ENCODE measurements around the gene ACER3. TPM values are rescaled to one million over a fixed set of nuclear protein-coding genes. Genes with fewer than 3 reads are reported as not detected.
"Not testable (repeated sequence)": the region's sequence is repeated elsewhere in the genome, so short reads cannot be mapped to it uniquely, and the experiment has no call there.

ACER3 gene
- total RNA-seq, 1 donor from 2014 or later, result 14.7 TPM

GRCh38 chr11:77046060-77046501, 185.4 kb downstream of the ACER3 start:
- Mint-ChIP-seq H3K9me3 (ENCODE audit: low read depth) (no peaks in the 10 kb centered on the region), H3K27me3 (peaks cover 41% of the 10 kb centered on the region), H3K4me3 (ENCODE audit: low read depth) (no peak overlapping the region), H3K4me1 (ENCODE audit: low read depth) (peaks cover 4% of the 10 kb centered on the region), H3K36me3 (ENCODE audit: insufficient read depth) (no peaks in the 10 kb centered on the region), H3K27ac (no peak overlapping the region)
- DNase-seq (ENCODE audit: low spot score, unreplicated experiment), result peak; percentile 61
- TF ChIP-seq, protein P1, sequence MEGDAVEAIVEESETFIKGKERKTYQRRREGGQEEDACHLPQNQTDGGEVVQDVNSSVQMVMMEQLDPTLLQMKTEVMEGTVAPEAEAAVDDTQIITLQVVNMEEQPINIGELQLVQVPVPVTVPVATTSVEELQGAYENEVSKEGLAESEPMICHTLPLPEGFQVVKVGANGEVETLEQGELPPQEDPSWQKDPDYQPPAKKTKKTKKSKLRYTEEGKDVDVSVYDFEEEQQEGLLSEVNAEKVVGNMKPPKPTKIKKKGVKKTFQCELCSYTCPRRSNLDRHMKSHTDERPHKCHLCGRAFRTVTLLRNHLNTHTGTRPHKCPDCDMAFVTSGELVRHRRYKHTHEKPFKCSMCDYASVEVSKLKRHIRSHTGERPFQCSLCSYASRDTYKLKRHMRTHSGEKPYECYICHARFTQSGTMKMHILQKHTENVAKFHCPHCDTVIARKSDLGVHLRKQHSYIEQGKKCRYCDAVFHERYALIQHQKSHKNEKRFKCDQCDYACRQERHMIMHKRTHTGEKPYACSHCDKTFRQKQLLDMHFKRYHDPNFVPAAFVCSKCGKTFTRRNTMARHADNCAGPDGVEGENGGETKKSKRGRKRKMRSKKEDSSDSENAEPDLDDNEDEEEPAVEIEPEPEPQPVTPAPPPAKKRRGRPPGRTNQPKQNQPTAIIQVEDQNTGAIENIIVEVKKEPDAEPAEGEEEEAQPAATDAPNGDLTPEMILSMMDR (IDR thresholded peaks at IDR 0.05; ENCODE audit: unreplicated experiment), result peak; percentile 97

- no peaks in the 10 kb centered on the region for H3K9me3 Mint-ChIP-seq (ENCODE audit: low read depth)
- DNase-seq (ENCODE audit: low spot score, unreplicated experiment), result peak; percentile 47
- peaks cover 32% of the 10 kb centered on the region for H3K27me3 Mint-ChIP-seq
- peak overlapping the region; percentile 63 for H3K4me3 Mint-ChIP-seq (ENCODE audit: low read depth)
- H3K4me1 Mint-ChIP-seq (ENCODE audit: low read depth), result peaks cover 4% of the 10 kb centered on the region
- TF ChIP-seq, protein P1 (IDR thresholded peaks at IDR 0.05; ENCODE audit: unreplicated experiment), result peak; percentile 72
- no peaks in the 10 kb centered on the region for H3K36me3 Mint-ChIP-seq (ENCODE audit: insufficient read depth)
- H3K27ac Mint-ChIP-seq, result peak overlapping the region; percentile 6
These were observed 186.5 kb downstream of the ACER3 start for GRCh38 chr11:77047007-77047927.

GRCh38 chr11:77047928-77048446, 187.3 kb downstream of the ACER3 start:
- not testable (repeated sequence) for DNase-seq (ENCODE audit: low spot score, unreplicated experiment); H3K4me1 Mint-ChIP-seq (ENCODE audit: low read depth); H3K36me3 Mint-ChIP-seq (ENCODE audit: insufficient read depth); H3K4me3 Mint-ChIP-seq (ENCODE audit: low read depth); H3K9me3 Mint-ChIP-seq (ENCODE audit: low read depth)
- peak overlapping the region; percentile 41 for H3K27ac Mint-ChIP-seq
- peaks cover 26% of the 10 kb centered on the region for H3K27me3 Mint-ChIP-seq

- peaks cover 4% of the 10 kb centered on the region for H3K4me1 Mint-ChIP-seq (ENCODE audit: low read depth)
These were observed 188.3 kb downstream of the ACER3 start for GRCh38 chr11:77049026-77049425.

GRCh38 chr11:77051511-77051910, 190.8 kb downstream of the ACER3 start:
- DNase-seq (ENCODE audit: low spot score, unreplicated experiment), result no peak
- TF ChIP-seq, protein P1 (IDR thresholded peaks at IDR 0.05; ENCODE audit: unreplicated experiment), result no peak
- H3K36me3 Mint-ChIP-seq (ENCODE audit: insufficient read depth), result no peaks in the 10 kb centered on the region
- peaks cover 3% of the 10 kb centered on the region for H3K27me3 Mint-ChIP-seq
- H3K4me3 Mint-ChIP-seq (ENCODE audit: low read depth), result no peak overlapping the region
- no peak overlapping the region for H3K27ac Mint-ChIP-seq
- no peaks in the 10 kb centered on the region for H3K9me3 Mint-ChIP-seq (ENCODE audit: low read depth)
- peaks cover 2% of the 10 kb centered on the region for H3K4me1 Mint-ChIP-seq (ENCODE audit: low read depth)

More at GRCh38 chr11:77049026-77049425, 188.3 kb downstream of the ACER3 start:
- no peak for DNase-seq (ENCODE audit: low spot score, unreplicated experiment)
- Mint-ChIP-seq H3K9me3 (ENCODE audit: low read depth) (no peaks in the 10 kb centered on the region), H3K4me3 (ENCODE audit: low read depth) (no peak overlapping the region), H3K27me3 (peaks cover 25% of the 10 kb centered on the region), H3K36me3 (ENCODE audit: insufficient read depth) (no peaks in the 10 kb centered on the region), H3K27ac (peak overlapping the region; percentile 4)
- TF ChIP-seq, protein P1 (IDR thresholded peaks at IDR 0.05; ENCODE audit: unreplicated experiment), result no peak

Data from progenitor cell of endocrine pancreas (in vitro differentiated cells).